ENCODE results near the gene CENPX.
"Not testable (repeated sequence)": the region's sequence is repeated elsewhere in the genome, so short reads cannot be mapped to it uniquely, and the experiment has no call there.

Gene CENPX

GRCh38 chr17:81983011-81983638 lies 39.6 kb downstream of the CENPX start:
- Histone ChIP-seq H3K4me3 (ENCODE audit: low read depth in 1 of 5, low read length in 5 of 5) (no peak overlapping the region), H3K27me3 (ENCODE audit: control insufficient read depth in 5 of 5, insufficient read depth in 4 of 5, low read length in 5 of 5) (no peaks in the 10 kb centered on the region), H3K36me3 (ENCODE audit: control insufficient read depth in 5 of 5, insufficient read depth in 5 of 5, low read length in 5 of 5) (peaks cover 0 to 47% (median 37%) of the 10 kb centered on the region in 5 donors), H3K4me1 (ENCODE audit: control insufficient read depth in 5 of 5, insufficient read depth in 5 of 5, low read length in 5 of 5) (peaks cover 0 to 16% (median 15%) of the 10 kb centered on the region in 5 donors), H3K27ac (ENCODE audit: low read depth, low read length) (no peak overlapping the region), H3K9me3 (ENCODE audit: control insufficient read depth in 5 of 5, low read length in 5 of 5) (no peaks in the 10 kb centered on the region), H3K9ac (ENCODE audit: low read length in 5 of 5) (no peak overlapping the region)

- H3K4me3 ChIP-seq (ENCODE audit: low read depth in 1 of 5, low read length in 5 of 5); H3K27ac ChIP-seq (ENCODE audit: low read depth, low read length); H3K27me3 ChIP-seq (ENCODE audit: control insufficient read depth in 5 of 5, insufficient read depth in 4 of 5, low read length in 5 of 5); H3K9ac ChIP-seq (ENCODE audit: low read length in 5 of 5); H3K9me3 ChIP-seq (ENCODE audit: control insufficient read depth in 5 of 5, low read length in 5 of 5): not testable (repeated sequence)
- peaks cover 0 to 26% (median 21%) of the 10 kb centered on the region in 5 donors for H3K4me1 ChIP-seq (ENCODE audit: control insufficient read depth in 5 of 5, insufficient read depth in 5 of 5, low read length in 5 of 5)
- H3K36me3 ChIP-seq (ENCODE audit: control insufficient read depth in 5 of 5, insufficient read depth in 5 of 5, low read length in 5 of 5), result peaks cover 0 to 39% (median 28%) of the 10 kb centered on the region in 5 donors
Measured at GRCh38 chr17:81981511-81981910, 41.2 kb downstream of the CENPX start.

DNA sequence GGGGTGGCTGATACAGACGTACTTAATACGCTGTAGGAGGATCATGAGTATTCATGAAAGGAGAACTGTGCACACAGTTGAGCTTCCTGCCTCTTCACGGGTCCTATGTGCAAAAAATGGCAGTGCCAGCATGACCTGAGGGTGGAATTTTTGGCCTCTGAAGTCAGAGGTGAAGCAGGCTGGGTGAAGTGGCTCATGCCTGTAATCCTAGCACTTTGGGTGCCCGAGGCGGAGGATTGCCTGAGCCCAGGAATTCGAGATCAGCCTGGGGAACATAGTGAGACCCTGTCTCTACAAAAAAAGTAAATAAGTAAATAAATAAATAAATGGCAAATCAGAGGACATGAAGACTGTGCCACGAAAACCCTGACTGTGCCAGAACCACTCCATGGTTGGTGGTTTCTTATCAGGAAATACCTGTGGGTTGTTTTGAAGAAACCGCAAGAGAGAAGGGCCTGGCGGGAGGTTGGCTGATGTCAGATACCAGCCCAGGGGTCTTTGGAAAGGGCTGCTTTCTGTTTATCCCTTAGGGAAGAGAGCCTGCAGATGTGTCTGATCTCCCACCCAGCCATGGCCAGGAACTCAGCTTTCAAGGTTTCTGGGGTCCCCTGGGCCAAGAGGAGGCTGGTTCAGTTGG lies 41.9 kb downstream of the CENPX start:
- H3K27ac ChIP-seq (ENCODE audit: low read depth, low read length), result no peak overlapping the region
- H3K9ac ChIP-seq (ENCODE audit: low read length in 5 of 5), result no peak overlapping the region
- H3K36me3 ChIP-seq (ENCODE audit: control insufficient read depth in 5 of 5, insufficient read depth in 5 of 5, low read length in 5 of 5), result peaks cover 0 to 32% (median 24%) of the 10 kb centered on the region in 5 donors
- H3K9me3 ChIP-seq (ENCODE audit: control insufficient read depth in 5 of 5, low read length in 5 of 5), result no peaks in the 10 kb centered on the region
- no peaks in the 10 kb centered on the region for H3K27me3 ChIP-seq (ENCODE audit: control insufficient read depth in 5 of 5, insufficient read depth in 4 of 5, low read length in 5 of 5)
- no peak overlapping the region for H3K4me3 ChIP-seq (ENCODE audit: low read depth in 1 of 5, low read length in 5 of 5)
- H3K4me1 ChIP-seq (ENCODE audit: control insufficient read depth in 5 of 5, insufficient read depth in 5 of 5, low read length in 5 of 5), result peaks cover 0 to 28% (median 23%) of the 10 kb centered on the region in 5 donors

GRCh38 chr17:81980122-81980521 lies 42.6 kb downstream of the CENPX start:
- Histone ChIP-seq H3K36me3 (ENCODE audit: control insufficient read depth in 5 of 5, insufficient read depth in 5 of 5, low read length in 5 of 5) (peaks cover 0 to 25% (median 17%) of the 10 kb centered on the region in 5 donors), H3K9ac (ENCODE audit: low read length in 5 of 5) (no peak overlapping the region), H3K27me3 (ENCODE audit: control insufficient read depth in 5 of 5, insufficient read depth in 4 of 5, low read length in 5 of 5) (no peaks in the 10 kb centered on the region), H3K4me3 (ENCODE audit: low read depth in 1 of 5, low read length in 5 of 5) (no peak overlapping the region), H3K9me3 (ENCODE audit: control insufficient read depth in 5 of 5, low read length in 5 of 5) (no peaks in the 10 kb centered on the region), H3K4me1 (ENCODE audit: control insufficient read depth in 5 of 5, insufficient read depth in 5 of 5, low read length in 5 of 5) (peaks cover 0 to 28% (median 23%) of the 10 kb centered on the region in 5 donors), H3K27ac (ENCODE audit: low read depth, low read length) (no peak overlapping the region)

DNA sequence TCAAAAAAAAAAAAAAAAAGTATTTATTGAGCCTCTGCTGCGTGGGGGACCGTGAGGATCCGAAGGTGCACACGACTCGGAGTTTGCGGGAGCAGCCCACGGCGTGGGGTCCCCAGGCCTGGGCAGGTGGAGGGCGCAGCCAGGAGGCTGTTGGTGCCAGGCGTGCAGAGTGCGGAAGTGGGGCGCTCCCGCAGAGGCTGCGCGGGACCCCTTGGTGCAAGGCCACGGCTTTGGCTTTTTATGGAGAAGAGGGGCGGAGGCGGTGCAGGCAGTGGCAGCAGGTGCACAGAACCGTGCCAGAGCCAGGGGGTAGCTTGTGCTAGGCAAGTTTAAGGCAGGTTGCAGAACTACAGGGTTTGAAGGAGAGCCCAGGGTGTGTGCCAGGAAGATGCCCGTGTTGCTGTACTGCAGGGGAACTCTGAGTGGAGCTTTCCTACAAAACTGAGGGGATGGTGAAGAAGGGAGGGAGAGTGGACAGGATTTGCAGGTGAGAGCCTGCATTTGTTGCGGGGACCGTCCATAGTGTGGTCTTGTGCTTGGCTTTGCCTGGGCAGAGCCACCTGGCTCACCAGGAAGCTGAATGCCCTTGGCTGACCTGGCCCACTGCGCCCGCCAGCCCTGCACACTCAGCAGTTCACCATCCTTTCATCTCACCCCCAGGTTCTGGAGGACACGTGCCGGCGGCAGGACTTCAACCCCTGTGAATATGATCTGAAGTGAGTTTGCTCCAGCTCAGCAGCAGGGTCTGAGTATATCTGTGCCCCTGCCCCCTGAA lies 44.0 kb downstream of the CENPX start:
- Histone ChIP-seq H3K27me3 (ENCODE audit: control insufficient read depth in 5 of 5, insufficient read depth in 4 of 5, low read length in 5 of 5) (no peaks in the 10 kb centered on the region), H3K4me3 (ENCODE audit: low read depth in 1 of 5, low read length in 5 of 5) (peak overlapping the region in 4 of 5 donors; percentile 27 to 81 (median 62)), H3K9me3 (ENCODE audit: control insufficient read depth in 5 of 5, low read length in 5 of 5) (no peaks in the 10 kb centered on the region), H3K36me3 (ENCODE audit: control insufficient read depth in 5 of 5, insufficient read depth in 5 of 5, low read length in 5 of 5) (peaks cover 0 to 15% (median 12%) of the 10 kb centered on the region in 5 donors), H3K27ac (ENCODE audit: low read depth, low read length) (no peak overlapping the region), H3K9ac (ENCODE audit: low read length in 5 of 5) (no peak overlapping the region), H3K4me1 (ENCODE audit: control insufficient read depth in 5 of 5, insufficient read depth in 5 of 5, low read length in 5 of 5) (peaks cover 0 to 28% (median 23%) of the 10 kb centered on the region in 5 donors)

- peak within 1 kb of the TSS; percentile 50 for H3K27ac ChIP-seq (ENCODE audit: low read depth, low read length)
- peaks cover 0 to 3% (median 2%) of the 10 kb centered on the region in 5 donors for H3K9me3 ChIP-seq (ENCODE audit: control insufficient read depth in 5 of 5, low read length in 5 of 5)
- peaks cover 0 to 3% (median 0%) of the 10 kb centered on the region in 5 donors for H3K27me3 ChIP-seq (ENCODE audit: control insufficient read depth in 5 of 5, insufficient read depth in 4 of 5, low read length in 5 of 5)
- H3K36me3 ChIP-seq (ENCODE audit: control insufficient read depth in 5 of 5, insufficient read depth in 5 of 5, low read length in 5 of 5), result peaks cover 0 to 14% (median 10%) of the 10 kb centered on the region in 5 donors
- peaks cover 0 to 21% (median 16%) of the 10 kb centered on the region in 5 donors for H3K4me1 ChIP-seq (ENCODE audit: control insufficient read depth in 5 of 5, insufficient read depth in 5 of 5, low read length in 5 of 5)
- peak within 1 kb of the TSS; percentile 71 to 81 (median 75) for H3K4me3 ChIP-seq (ENCODE audit: low read depth in 1 of 5, low read length in 5 of 5)
- peak within 1 kb of the TSS in 4 of 5 donors; percentile 80 to 82 (median 82) for H3K9ac ChIP-seq (ENCODE audit: low read length in 5 of 5)
Measured at GRCh38 chr17:81977211-81977808, 45.4 kb downstream of the CENPX start, which contains the start of gene ASPSCR1. TSS of gene ASPSCR1 (plus strand) at chr17:81977629. CDS start at chr17:81977647, 18 bp downstream.

DNA sequence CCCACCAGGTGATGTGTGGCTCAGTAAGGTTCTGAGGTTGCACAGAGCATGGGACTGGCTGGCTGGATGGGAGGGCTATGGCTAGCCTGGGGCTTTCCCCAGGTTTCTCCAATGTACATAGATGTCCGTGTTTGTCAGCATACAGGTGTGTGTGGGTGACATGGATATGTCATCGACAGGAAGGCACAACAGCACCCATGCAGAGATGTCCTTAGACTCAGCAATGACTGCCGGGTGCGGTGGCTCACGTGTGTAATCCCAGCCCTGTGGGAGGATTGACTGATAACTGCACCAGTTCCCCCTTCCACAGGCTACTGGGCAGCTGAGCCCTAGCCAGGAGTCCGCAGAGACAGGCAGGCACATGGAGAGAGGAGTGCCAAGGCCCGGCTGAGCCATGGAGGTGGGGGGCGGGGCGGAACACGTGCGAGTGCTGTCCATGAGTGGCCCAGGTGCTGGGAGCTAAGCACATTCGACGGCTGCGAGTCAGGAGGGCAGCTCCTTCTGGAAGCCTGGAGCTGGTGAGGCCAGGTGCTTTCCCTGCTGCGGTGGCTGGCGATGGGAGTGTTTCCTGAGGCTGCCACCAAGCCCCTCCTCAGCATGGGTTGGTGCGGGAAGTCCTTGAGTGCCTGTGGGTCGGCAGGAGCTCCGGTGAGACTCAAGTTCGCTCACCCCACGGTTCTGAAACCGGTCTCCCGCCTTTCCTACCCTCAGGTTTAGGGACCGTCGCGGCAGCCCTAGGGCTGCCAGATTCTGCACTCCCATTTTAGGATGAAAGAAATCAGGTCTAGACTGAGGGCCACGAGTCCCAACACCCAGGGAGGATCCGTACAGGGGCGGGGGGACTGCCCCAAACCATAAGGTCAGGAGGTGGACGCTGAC lies 46.1 kb downstream of the CENPX start:
- Histone ChIP-seq H3K4me3 (ENCODE audit: low read depth in 1 of 5, low read length in 5 of 5) (peak overlapping the region; percentile 71 to 81 (median 75)), H3K27ac (ENCODE audit: low read depth, low read length) (peak overlapping the region; percentile 50), H3K27me3 (ENCODE audit: control insufficient read depth in 5 of 5, insufficient read depth in 4 of 5, low read length in 5 of 5) (peaks cover 0 to 3% (median 0%) of the 10 kb centered on the region in 5 donors), H3K36me3 (ENCODE audit: control insufficient read depth in 5 of 5, insufficient read depth in 5 of 5, low read length in 5 of 5) (peaks cover 0 to 12% (median 7%) of the 10 kb centered on the region in 5 donors), H3K4me1 (ENCODE audit: control insufficient read depth in 5 of 5, insufficient read depth in 5 of 5, low read length in 5 of 5) (peaks cover 0 to 21% (median 16%) of the 10 kb centered on the region in 5 donors), H3K9ac (ENCODE audit: low read length in 5 of 5) (peak overlapping the region in 4 of 5 donors; percentile 70 to 82 (median 76)), H3K9me3 (ENCODE audit: control insufficient read depth in 5 of 5, low read length in 5 of 5) (peaks cover 0 to 3% (median 2%) of the 10 kb centered on the region in 5 donors)

DNA sequence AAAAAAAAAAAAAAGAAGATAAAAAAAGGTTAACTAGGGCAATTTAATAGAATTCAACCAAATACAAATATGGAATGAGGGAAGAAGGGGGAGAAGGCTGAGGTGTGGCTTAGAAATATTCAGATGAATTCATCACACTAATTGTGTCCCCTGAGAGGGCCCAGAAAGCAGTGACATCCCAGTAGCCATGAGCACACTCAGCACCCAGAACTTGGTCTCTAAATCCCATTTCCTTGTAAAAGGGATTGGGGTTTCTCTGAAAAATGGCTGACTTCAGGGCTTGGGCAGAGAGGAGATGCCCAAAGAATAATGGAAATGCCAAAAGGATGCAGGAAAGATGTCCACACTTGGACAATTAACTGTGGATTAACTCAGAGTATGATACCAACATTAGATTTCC lies 49.2 kb downstream of the CENPX start:
- H3K4me3 ChIP-seq (ENCODE audit: low read depth in 1 of 5, low read length in 5 of 5), result no peak overlapping the region
- H3K9ac ChIP-seq (ENCODE audit: low read length in 5 of 5), result no peak overlapping the region
- peaks cover 0 to 7% (median 3%) of the 10 kb centered on the region in 5 donors for H3K27me3 ChIP-seq (ENCODE audit: control insufficient read depth in 5 of 5, insufficient read depth in 4 of 5, low read length in 5 of 5)
- no peaks in the 10 kb centered on the region for H3K36me3 ChIP-seq (ENCODE audit: control insufficient read depth in 5 of 5, insufficient read depth in 5 of 5, low read length in 5 of 5)
- peaks cover 0 to 16% (median 13%) of the 10 kb centered on the region in 5 donors for H3K4me1 ChIP-seq (ENCODE audit: control insufficient read depth in 5 of 5, insufficient read depth in 5 of 5, low read length in 5 of 5)
- H3K9me3 ChIP-seq (ENCODE audit: control insufficient read depth in 5 of 5, low read length in 5 of 5), result peaks cover 0 to 3% (median 2%) of the 10 kb centered on the region in 5 donors
- H3K27ac ChIP-seq (ENCODE audit: low read depth, low read length), result no peak overlapping the region
